ENCODE measurements around the gene XRN1. TPM values are rescaled to one million over a fixed set of nuclear protein-coding genes. Genes with fewer than 3 reads are reported as not detected.
A peak's percentile ranks its signal among the peaks of the same experiment; 100 is the strongest.

XRN1 gene
- total RNA-seq, 6 donors from 2014 or later = 34.1 to 60.5 (median 38.4) TPM

DNA sequence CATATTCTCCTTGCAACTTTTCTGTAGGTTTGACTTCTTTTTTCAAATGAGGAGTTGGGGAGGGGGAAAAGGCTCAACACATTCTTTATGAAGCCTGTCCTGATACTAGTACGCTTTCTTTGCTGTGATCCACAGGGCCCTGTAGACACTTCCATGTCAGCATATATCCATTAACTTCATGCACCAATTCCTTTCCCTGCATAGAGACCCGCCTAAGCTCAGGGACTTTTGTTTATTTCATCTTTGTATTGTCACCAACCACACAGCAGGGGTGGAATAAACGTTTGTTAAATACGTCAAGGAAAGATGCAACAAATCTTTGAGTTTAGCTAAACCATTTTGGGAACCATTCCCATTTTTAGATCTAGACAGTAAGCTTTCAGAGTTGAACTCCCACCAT, 179.4 kb downstream of the XRN1 start:
- Histone ChIP-seq H3K36me3 (no peaks in the 10 kb centered on the region), H3K9me3 (no peaks in the 10 kb centered on the region), H3K27me3 (no peaks in the 10 kb centered on the region), H3K4me1 (peaks cover 0 to 3% (median 0%) of the 10 kb centered on the region in 4 donors), H3K4me3 (no peak overlapping the region), H3K27ac (no peak overlapping the region)
- DNase-seq (no peak), ATAC-seq (ENCODE audit: low FRiP score in 2 of 2) (no peak)
- WGBS, 2 donors = 59 to 77% methylated on average over 4 of the region's 4 CpGs
- TF ChIP-seq POLR2A (IDR thresholded peaks at IDR 0.05) (no peak), EP300 (IDR thresholded peaks at IDR 0.05) (no peak), POLR2AphosphoS5 (IDR thresholded peaks at IDR 0.05) (no peak)
- TF ChIP-seq, protein P1, sequence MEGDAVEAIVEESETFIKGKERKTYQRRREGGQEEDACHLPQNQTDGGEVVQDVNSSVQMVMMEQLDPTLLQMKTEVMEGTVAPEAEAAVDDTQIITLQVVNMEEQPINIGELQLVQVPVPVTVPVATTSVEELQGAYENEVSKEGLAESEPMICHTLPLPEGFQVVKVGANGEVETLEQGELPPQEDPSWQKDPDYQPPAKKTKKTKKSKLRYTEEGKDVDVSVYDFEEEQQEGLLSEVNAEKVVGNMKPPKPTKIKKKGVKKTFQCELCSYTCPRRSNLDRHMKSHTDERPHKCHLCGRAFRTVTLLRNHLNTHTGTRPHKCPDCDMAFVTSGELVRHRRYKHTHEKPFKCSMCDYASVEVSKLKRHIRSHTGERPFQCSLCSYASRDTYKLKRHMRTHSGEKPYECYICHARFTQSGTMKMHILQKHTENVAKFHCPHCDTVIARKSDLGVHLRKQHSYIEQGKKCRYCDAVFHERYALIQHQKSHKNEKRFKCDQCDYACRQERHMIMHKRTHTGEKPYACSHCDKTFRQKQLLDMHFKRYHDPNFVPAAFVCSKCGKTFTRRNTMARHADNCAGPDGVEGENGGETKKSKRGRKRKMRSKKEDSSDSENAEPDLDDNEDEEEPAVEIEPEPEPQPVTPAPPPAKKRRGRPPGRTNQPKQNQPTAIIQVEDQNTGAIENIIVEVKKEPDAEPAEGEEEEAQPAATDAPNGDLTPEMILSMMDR (IDR thresholded peaks at IDR 0.05) = no peak

DNA sequence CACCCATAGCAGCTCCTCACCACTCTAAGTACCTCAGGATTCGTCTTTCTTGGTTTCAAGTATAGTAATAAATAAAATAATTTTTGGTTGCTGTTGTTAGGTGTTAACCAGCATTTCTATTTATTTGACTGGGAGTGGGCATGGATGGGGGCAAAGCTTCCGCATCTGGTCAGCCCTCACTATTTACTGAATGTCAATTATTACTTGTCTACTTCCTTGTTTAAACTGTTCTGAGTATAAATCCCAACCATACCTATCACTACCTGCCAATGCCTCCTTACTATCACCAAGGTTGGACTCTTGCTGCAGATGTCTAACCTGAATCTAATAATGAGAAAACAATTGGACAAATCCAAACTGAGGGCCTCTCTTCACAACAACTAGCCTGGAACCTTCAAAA, 180.6 kb downstream of the XRN1 start:
- DNase-seq (no peak), ATAC-seq (ENCODE audit: low FRiP score in 2 of 2) (no peak)
- H3K4me3 ChIP-seq = no peak overlapping the region
- no peaks in the 10 kb centered on the region for H3K27me3 ChIP-seq
- H3K36me3 ChIP-seq = no peaks in the 10 kb centered on the region
- TF ChIP-seq POLR2A (IDR thresholded peaks at IDR 0.05) (no peak), EP300 (IDR thresholded peaks at IDR 0.05) (no peak), POLR2AphosphoS5 (IDR thresholded peaks at IDR 0.05) (no peak)
- TF ChIP-seq, protein P1 (IDR thresholded peaks at IDR 0.05) = no peak
- peaks cover 0 to 3% (median 0%) of the 10 kb centered on the region in 4 donors for H3K4me1 ChIP-seq
- no peaks in the 10 kb centered on the region for H3K9me3 ChIP-seq
- no peak overlapping the region for H3K27ac ChIP-seq
- 74 to 83% methylated on average over 2 of the region's 2 CpGs for WGBS, 2 donors

DNA sequence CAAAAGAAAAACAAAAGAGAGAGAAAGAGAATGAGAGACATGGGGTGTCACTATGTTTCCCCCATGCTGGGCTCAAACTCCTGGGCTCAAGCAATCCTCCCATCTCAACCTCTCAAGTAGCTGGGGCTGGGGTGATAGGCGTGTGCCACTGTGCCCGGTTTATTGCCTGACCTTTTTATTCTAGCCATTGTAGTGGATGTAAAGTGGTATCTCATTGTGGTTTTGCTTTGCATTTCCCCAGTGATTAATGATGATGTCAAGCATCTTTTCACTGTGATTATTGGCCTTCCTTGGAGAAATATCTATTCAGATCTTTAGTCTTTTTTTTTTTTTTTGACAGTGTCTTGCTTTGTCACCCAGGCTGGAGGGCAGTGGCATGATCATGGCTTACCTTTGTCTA, 184.7 kb downstream of the XRN1 start:
- 61 to 78% methylated on average over 2 of the region's 2 CpGs for WGBS, 2 donors
- Histone ChIP-seq H3K27me3 (no peaks in the 10 kb centered on the region), H3K4me1 (no peaks in the 10 kb centered on the region), H3K4me3 (no peak overlapping the region), H3K36me3 (no peaks in the 10 kb centered on the region), H3K9me3 (no peaks in the 10 kb centered on the region), H3K27ac (no peak overlapping the region)
- ATAC-seq (ENCODE audit: low FRiP score in 2 of 2) (no peak), DNase-seq (no peak)
- TF ChIP-seq, protein P1 (IDR thresholded peaks at IDR 0.05) = no peak
- TF ChIP-seq EP300 (IDR thresholded peaks at IDR 0.05) (no peak), POLR2A (IDR thresholded peaks at IDR 0.05) (no peak), POLR2AphosphoS5 (IDR thresholded peaks at IDR 0.05) (no peak)

DNA sequence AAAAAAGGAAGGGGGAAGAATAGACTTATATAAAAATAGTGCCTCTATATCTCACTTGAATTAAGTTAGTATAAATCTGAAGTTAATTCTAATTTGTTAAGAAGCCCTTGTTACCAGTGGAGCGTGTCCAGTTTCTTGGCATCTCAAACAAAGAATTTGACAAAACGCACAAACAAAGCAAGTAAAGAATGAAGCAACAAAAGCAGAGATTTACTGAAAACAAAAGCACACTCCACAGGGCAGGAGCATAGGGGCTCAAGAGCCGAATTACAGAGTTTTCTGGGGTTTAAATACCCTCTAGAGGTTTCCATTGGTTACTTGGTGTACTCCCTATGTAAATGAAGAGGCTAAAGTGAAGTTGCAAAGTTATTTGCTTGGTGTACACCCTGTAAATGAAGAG, 188.5 kb downstream of the XRN1 start:
- Histone ChIP-seq H3K4me1 (no peaks in the 10 kb centered on the region), H3K36me3 (no peaks in the 10 kb centered on the region), H3K27ac (no peak overlapping the region), H3K27me3 (no peaks in the 10 kb centered on the region), H3K9me3 (peaks cover 0 to 6% (median 2%) of the 10 kb centered on the region in 4 donors), H3K4me3 (no peak overlapping the region)
- ATAC-seq (ENCODE audit: low FRiP score in 2 of 2) (no peak), DNase-seq (no peak)
- WGBS, 2 donors = 64 to 76% methylated on average over 3 of the region's 3 CpGs
- TF ChIP-seq, protein P1 (IDR thresholded peaks at IDR 0.05) = no peak
- TF ChIP-seq POLR2A (IDR thresholded peaks at IDR 0.05) (no peak), EP300 (IDR thresholded peaks at IDR 0.05) (no peak), POLR2AphosphoS5 (IDR thresholded peaks at IDR 0.05) (no peak)

DNA sequence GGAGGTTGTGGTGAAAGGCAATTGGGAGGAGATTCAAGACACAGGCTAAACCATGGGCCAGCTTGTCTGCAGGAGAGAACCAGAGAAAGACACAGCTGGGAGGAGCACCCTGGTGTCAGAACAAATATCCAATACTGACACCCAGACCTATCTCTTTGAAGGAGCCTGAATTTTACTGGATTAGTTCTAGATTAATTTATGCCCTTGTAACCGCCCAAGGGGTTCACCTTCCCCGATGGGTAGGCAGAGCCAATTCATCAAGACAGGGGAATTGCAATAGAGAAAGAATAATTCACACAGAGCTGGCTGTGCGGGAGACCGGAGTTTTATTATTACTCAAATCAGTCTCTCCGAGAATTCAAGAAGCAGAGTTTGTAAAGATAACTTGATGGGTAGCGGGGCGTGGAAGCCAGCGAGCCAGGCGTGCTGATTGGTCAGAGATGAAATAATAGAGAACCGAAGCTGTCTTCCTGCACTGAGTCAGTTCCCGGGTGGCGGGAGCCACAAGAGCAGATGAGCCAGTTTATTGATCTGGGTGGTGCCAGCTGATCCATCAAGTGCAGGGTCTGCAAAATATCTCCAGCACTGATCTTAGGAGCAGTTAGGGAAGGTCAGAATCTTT, 191.0 kb downstream of the XRN1 start:
- H3K4me3 ChIP-seq = no peak overlapping the region
- H3K9me3 ChIP-seq = peaks cover 0 to 6% (median 2%) of the 10 kb centered on the region in 4 donors
- WGBS, 2 donors = 93 to 96% methylated on average over 12 of the region's 12 CpGs
- no peak for ATAC-seq (ENCODE audit: low FRiP score in 2 of 2)
- no peaks in the 10 kb centered on the region for H3K27me3 ChIP-seq
- TF ChIP-seq EP300 (IDR thresholded peaks at IDR 0.05) (no peak), POLR2AphosphoS5 (IDR thresholded peaks at IDR 0.05) (no peak), POLR2A (IDR thresholded peaks at IDR 0.05) (no peak)
- TF ChIP-seq, protein P1 (IDR thresholded peaks at IDR 0.05) = no peak
- H3K36me3 ChIP-seq = no peaks in the 10 kb centered on the region
- no peak overlapping the region for H3K27ac ChIP-seq
- H3K4me1 ChIP-seq = no peaks in the 10 kb centered on the region
- peak in 1 of 2 donors; percentile 10 for DNase-seq
